Measurements from ENCODE around the gene PDE8A.

PDE8A gene

GRCh38 chr15:85124173-85124572 is 142.5 kb downstream of the PDE8A start:
- in situ Hi-C loops (cut with MboI; ENCODE audit: low sequenced_read_pairs, unreplicated experiment) = no loop called here
- no peak for TF ChIP-seq CTCF (IDR thresholded peaks at IDR 0.05; ENCODE audit: borderline replicate concordance, control extremely low read depth, extremely low read depth, insufficient read depth, missing control alignments)
- DNase-seq (ENCODE audit: low spot score) = no peak

GRCh38 chr15:85125056-85125661 is 143.5 kb downstream of the PDE8A start:
- no peak for DNase-seq (ENCODE audit: low spot score)
- TF ChIP-seq CTCF (IDR thresholded peaks at IDR 0.05; ENCODE audit: borderline replicate concordance, control extremely low read depth, extremely low read depth, insufficient read depth, missing control alignments) = no peak
- in situ Hi-C loops (cut with MboI; ENCODE audit: low sequenced_read_pairs, unreplicated experiment) = loop anchor here (25.0 kb wide), 1 partner anchor 163 kb away; no protein-coding TSS in a partner anchor

GRCh38 chr15:85128621-85129020 is 147.0 kb downstream of the PDE8A start:
- no peak for DNase-seq (ENCODE audit: low spot score)
- TF ChIP-seq CTCF (IDR thresholded peaks at IDR 0.05; ENCODE audit: borderline replicate concordance, control extremely low read depth, extremely low read depth, insufficient read depth, missing control alignments) = no peak
- in situ Hi-C loops (cut with MboI; ENCODE audit: low sequenced_read_pairs, unreplicated experiment) = loop anchor here (25.0 kb wide), 1 partner anchor 166 kb away; no protein-coding TSS in a partner anchor

- in situ Hi-C loops (cut with MboI; ENCODE audit: low sequenced_read_pairs, unreplicated experiment) = loop anchor here (25.0 kb wide), 1 partner anchor 168 kb away; no protein-coding TSS in a partner anchor
- DNase-seq (ENCODE audit: low spot score) = no peak
- no peak for TF ChIP-seq CTCF (IDR thresholded peaks at IDR 0.05; ENCODE audit: borderline replicate concordance, control extremely low read depth, extremely low read depth, insufficient read depth, missing control alignments)
Measured at GRCh38 chr15:85129881-85130280, 148.2 kb downstream of the PDE8A start.

GRCh38 chr15:85131915-85132314 is 150.3 kb downstream of the PDE8A start:
- DNase-seq (ENCODE audit: low spot score) = no peak
- in situ Hi-C loops (cut with MboI; ENCODE audit: low sequenced_read_pairs, unreplicated experiment) = loop anchor here (25.0 kb wide), 1 partner anchor 170 kb away; no protein-coding TSS in a partner anchor
- TF ChIP-seq CTCF (IDR thresholded peaks at IDR 0.05; ENCODE audit: borderline replicate concordance, control extremely low read depth, extremely low read depth, insufficient read depth, missing control alignments) = no peak

GRCh38 chr15:85133709-85134108 is 152.1 kb downstream of the PDE8A start:
- in situ Hi-C loops (cut with MboI; ENCODE audit: low sequenced_read_pairs, unreplicated experiment) = loop anchor here (25.0 kb wide), 1 partner anchor 171 kb away; no protein-coding TSS in a partner anchor
- TF ChIP-seq CTCF (IDR thresholded peaks at IDR 0.05; ENCODE audit: borderline replicate concordance, control extremely low read depth, extremely low read depth, insufficient read depth, missing control alignments) = no peak
- DNase-seq (ENCODE audit: low spot score) = no peak

All from GM13976 (cell line).